A549 (cell line): Measurements from ENCODE around the gene ANK3. TPM values are rescaled to one million over a fixed set of nuclear protein-coding genes. Genes with fewer than 3 reads are reported as not detected.

ENCODE experiments used
- ATAC-seq, 2 experiments: fragments of 200-7000 bp in 1 of 2; fragments of >200 bp in 1 of 2; cut with Nextera tagmentation in 1 of 2; cut with Tn5 transposase in 1 of 2; 3 replicates each; pipeline versions ENCODE4 v1.8.0 to v1.9.1; 2018 to 2020; ENCODE audit warnings: mild to moderate bottlenecking in 1 of 2, moderate library complexity in 1 of 2
- CTCF ChIA-PET: fragments of 300-600 bp; sonication (Branson Sonifier 250); formaldehyde crosslinking; extraction: SDS; loops from one replicate; lab custom pipeline; 2021; ENCODE audit warnings: antibody characterized with exemption, inconsistent platforms; lab: Yijun Ruan, JAX
- POLR2A ChIA-PET: fragments of 350-600 bp; formaldehyde crosslinking; extraction: SDS; loops from one replicate; lab custom pipeline; 2021; ENCODE audit warnings: antibody characterized with exemption, inconsistent platforms; lab: Yijun Ruan, JAX
- DNase-seq, 2 experiments: peaks; one replicate each; pipeline versions ENCODE4 v3.0.0 to v3.0.0-alpha.2; 2011 to 2016; ENCODE audit warnings: low read depth in 1 of 2, low spot score in 1 of 2
- FAIRE-seq: peaks from 2 replicates; lab custom pipeline; 2011; peaks lifted over from hg19 to GRCh38; lab: Jason Lieb, UNC
- H3K27ac ChIP-seq, 2 experiments: fragments of >200 bp; sonication (Bioruptor Twin); formaldehyde crosslinking; 3 replicates each; pipeline ENCODE4 v1.5.1; 2016 to 2017
- H3K4me1 ChIP-seq: fragments of >200 bp; sonication (Bioruptor Twin); formaldehyde crosslinking; 3 replicates; pipeline ENCODE4 v1.6.1; 2016
- H3K4me2 ChIP-seq: fragments of >200 bp; sonication (Bioruptor Twin); formaldehyde crosslinking; 3 replicates; pipeline ENCODE4 v1.6.1; 2016
- H3K4me3 ChIP-seq: fragments of >200 bp; sonication (Bioruptor Twin); formaldehyde crosslinking; 3 replicates; pipeline ENCODE4 v1.5.1; 2016
- H3K9me3 ChIP-seq: fragments of >200 bp; sonication (Bioruptor Twin); formaldehyde crosslinking; 3 replicates; pipeline ENCODE4 v1.6.1; 2016
- EP300 ChIP-seq, 2 experiments: fragments of >200 bp; sonication (Bioruptor Twin); formaldehyde crosslinking; IDR thresholded peaks; 2 replicates in 1 of 2; 3 replicates in 1 of 2; pipeline ENCODE4 v1.6.1; 2016 to 2017
- FOSB ChIP-seq: fragments of 250-450 bp; sonication (Bioruptor Pico); IDR thresholded peaks from 2 replicates; pipeline ENCODE4 v1.5.0; 2020; ENCODE audit warnings: mild to moderate bottlenecking, moderate library complexity
- HEYL ChIP-seq: fragments of 250-450 bp; sonication (Bioruptor Pico); IDR thresholded peaks from 2 replicates; pipeline ENCODE4 v1.8.0; 2021; ENCODE audit warnings: mild to moderate bottlenecking, moderate library complexity
- MAFK ChIP-seq: fragments of 450-650 bp; IDR thresholded peaks from 2 replicates; pipeline ENCODE4 v1.6.1; 2014; ENCODE audit not compliant: partially characterized antibody
- NPAS2 ChIP-seq: fragments of 250-450 bp; sonication (Bioruptor Pico); IDR thresholded peaks from 2 replicates; pipeline ENCODE4 v1.8.0; 2022; ENCODE audit warnings: mild to moderate bottlenecking, moderate library complexity, borderline replicate concordance
- NR3C1 ChIP-seq: fragments of >200 bp; sonication (Bioruptor Twin); formaldehyde crosslinking; IDR thresholded peaks from 3 replicates; pipeline ENCODE4 v1.6.1; 2017
- PHF8 ChIP-seq: fragments of 200-600 bp; sonication (generic); IDR thresholded peaks from 2 replicates; pipeline ENCODE4 v1.6.1; 2016; ENCODE audit warnings: low read depth, mild to moderate bottlenecking, antibody characterized with exemption, moderate library complexity, borderline replicate concordance
- POLR2A ChIP-seq: IDR thresholded peaks from 2 replicates; pipeline ENCODE4 v1.6.1; 2012; ENCODE audit warnings: mild to moderate bottlenecking, low read length
- WGBS: methylation state at CpG from one replicate; pipeline ENCODE4 v1.1.6; 2017; ENCODE audit errors: missing lambda C conversion rate; 5-methylcytosine and 5-hydroxymethylcytosine counted together
- polyA plus RNA-seq, 4 experiments: library from polyadenylated mRNA; depleted of rRNA in 3 of 4; stranded (reverse); fragments of >200 nt; fragmentation: RNase III in 1 of 4; extraction: RNeasy Plus Mini Kit Qiagen cat#74134 plus additional on column Dnase treatment in 1 of 4; gene quantifications; 2 replicates in 3 of 4; 3 replicates in 1 of 4; pipeline ENCODE4 v1.2.3, GENCODE V29; 2011 to 2017
- TF ChIP-seq, protein P1 (sequence below): fragments of 250-450 bp; sonication (Bioruptor Pico); IDR thresholded peaks from 2 replicates; pipeline ENCODE4 v1.5.0; 2020; ENCODE audit warnings: low read depth, mild to moderate bottlenecking, moderate library complexity
- TF ChIP-seq, protein P2 (sequence below): IDR thresholded peaks from 2 replicates; pipeline ENCODE4 v1.6.1; 2012
- TF ChIP-seq, protein P3 (sequence below): fragments of >200 bp; sonication (Bioruptor Twin); formaldehyde crosslinking; IDR thresholded peaks from 2 replicates; pipeline ENCODE4 v1.6.1; 2016
- TF ChIP-seq, protein P4 (sequence below): IDR thresholded peaks from 2 replicates; pipeline ENCODE4 v1.6.1; 2012
- TF ChIP-seq, protein P5 (sequence below): fragments of 200-600 bp; sonication (generic); IDR thresholded peaks from 2 replicates; pipeline ENCODE4 v1.6.1; 2016; ENCODE audit warnings: antibody characterized with exemption, mild to moderate bottlenecking, moderate library complexity
- TF ChIP-seq, protein P6 (sequence below): fragments of >200 bp; sonication (Bioruptor Twin); formaldehyde crosslinking; IDR thresholded peaks from 3 replicates; pipeline ENCODE4 v1.6.1; 2016

Gene ANK3
- polyA plus RNA-seq, 2 of the 4 experiments (the other 2 are of a cell fraction), result 0.56 to 5.4 TPM

DNA sequence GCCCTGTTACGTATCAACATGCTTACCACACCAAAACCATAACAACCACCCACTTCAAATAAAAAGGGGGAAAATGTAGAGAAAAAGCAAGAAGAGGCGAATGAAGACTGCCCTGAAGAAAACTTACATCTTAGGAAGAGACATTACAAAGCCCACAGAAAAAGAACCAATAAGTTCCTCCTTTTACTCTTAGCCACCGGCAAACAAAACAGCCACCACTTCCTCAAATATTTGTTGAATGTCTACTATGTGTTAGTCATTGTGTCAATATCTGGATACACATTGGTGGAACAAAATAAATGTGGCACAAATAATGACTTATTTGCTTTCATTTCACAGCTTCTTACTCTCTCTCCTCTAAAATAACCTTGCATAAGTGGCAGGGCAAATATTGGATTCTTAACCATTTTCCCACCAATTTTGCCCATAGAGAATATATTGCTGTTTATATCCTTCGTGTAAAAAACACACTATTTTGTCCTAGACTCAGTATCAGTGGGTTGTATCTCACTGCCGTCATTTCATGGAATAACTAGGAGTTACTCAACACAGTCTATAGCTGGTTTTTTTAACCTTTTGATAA, 106.8 kb downstream of the ANK3 start (continued):
- TF ChIP-seq, protein P1, sequence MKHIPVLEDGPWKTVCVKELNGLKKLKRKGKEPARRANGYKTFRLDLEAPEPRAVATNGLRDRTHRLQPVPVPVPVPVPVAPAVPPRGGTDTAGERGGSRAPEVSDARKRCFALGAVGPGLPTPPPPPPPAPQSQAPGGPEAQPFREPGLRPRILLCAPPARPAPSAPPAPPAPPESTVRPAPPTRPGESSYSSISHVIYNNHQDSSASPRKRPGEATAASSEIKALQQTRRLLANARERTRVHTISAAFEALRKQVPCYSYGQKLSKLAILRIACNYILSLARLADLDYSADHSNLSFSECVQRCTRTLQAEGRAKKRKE, result no peak
- TF ChIP-seq, protein P2, sequence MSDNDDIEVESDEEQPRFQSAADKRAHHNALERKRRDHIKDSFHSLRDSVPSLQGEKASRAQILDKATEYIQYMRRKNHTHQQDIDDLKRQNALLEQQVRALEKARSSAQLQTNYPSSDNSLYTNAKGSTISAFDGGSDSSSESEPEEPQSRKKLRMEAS, result peak; percentile 45; the same call in 1 of the 2 replicates
- TF ChIP-seq, protein P3, sequence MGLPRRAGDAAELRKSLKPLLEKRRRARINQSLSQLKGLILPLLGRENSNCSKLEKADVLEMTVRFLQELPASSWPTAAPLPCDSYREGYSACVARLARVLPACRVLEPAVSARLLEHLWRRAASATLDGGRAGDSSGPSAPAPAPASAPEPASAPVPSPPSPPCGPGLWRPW, result no peak

DNA sequence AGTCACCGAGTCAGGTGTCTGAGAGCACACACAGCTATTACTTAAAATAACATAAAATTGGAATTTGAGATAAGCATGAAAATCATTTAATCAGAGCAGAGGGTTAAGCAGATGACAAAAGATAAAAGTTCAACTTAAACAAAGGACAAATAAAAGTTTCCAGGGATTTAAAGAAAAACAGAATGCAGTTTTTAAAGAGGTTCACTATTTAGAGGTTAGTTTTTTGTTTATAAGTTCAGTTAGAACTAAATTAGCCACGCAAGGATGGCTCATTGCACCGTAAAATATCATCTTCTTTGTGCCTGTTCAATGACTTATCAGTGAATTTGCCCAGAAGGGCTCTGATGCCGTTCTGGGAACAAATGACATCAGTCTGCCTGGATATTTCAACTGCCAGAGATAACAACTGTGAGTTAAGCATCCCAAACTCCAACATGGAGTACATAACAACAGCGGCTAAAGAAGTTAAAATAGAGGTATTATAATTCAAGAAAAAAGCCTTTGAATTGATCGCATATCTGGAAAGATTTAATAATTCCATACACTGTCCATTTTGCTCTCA, 107.8 kb downstream of the ANK3 start:
- H3K4me2 ChIP-seq, result peak overlapping the region; percentile 81; the same call in 2 of the 3 replicates
- ChIA-PET CTCF (interaction anchor here (1.1 kb wide), 1 partner anchor 152 kb away, joined by 3 read pairs; no protein-coding TSS in a partner anchor), POLR2A (no interaction called here)
- no peak for DNase-seq
- no peak overlapping the region for H3K4me3 ChIP-seq
- peaks cover 34% of the 10 kb centered on the region for H3K4me1 ChIP-seq
- peak overlapping the region in 1 of 2 experiments; percentile 48; a peak in 3 of 6 replicates for H3K27ac ChIP-seq
- FAIRE-seq, result no peak
- TF ChIP-seq HEYL (CRISPR knock-in tag) (no peak), FOSB (no peak)
- WGBS, result 58% methylated on average over 6 of the region's 6 CpGs
- H3K9me3 ChIP-seq, result no peaks in the 10 kb centered on the region
- no peak for ATAC-seq

DNA sequence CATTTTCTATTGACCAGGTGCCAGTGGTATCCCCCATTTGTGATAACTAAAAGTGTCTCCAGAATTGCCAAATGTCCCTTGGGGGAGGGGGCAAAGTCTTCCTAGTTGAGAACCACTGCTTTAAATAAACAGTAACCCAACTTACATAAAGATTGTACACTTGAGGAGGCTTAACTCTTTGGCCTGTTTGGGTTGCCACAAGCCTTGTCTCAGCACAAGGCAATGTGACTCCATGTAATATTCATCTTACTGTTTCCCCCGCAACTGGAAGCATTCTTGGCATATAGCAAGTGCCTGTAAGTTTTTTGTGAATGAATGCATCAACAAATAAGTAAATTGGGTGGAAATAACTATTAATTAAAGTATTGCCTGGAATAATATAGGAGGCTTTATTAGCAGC, 108.3 kb downstream of the ANK3 start:
- no peaks in the 10 kb centered on the region for H3K9me3 ChIP-seq
- peaks cover 34% of the 10 kb centered on the region for H3K4me1 ChIP-seq
- peak overlapping the region; percentile 1; the same call in 1 of the 3 replicates for H3K4me2 ChIP-seq
- DNase-seq, result no peak
- ChIA-PET CTCF (no interaction called here), POLR2A (no interaction called here)
- TF ChIP-seq, protein P4, sequence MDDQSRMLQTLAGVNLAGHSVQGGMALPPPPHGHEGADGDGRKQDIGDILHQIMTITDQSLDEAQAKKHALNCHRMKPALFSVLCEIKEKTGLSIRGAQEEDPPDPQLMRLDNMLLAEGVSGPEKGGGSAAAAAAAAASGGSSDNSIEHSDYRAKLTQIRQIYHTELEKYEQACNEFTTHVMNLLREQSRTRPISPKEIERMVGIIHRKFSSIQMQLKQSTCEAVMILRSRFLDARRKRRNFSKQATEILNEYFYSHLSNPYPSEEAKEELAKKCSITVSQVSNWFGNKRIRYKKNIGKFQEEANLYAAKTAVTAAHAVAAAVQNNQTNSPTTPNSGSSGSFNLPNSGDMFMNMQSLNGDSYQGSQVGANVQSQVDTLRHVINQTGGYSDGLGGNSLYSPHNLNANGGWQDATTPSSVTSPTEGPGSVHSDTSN, result no peak
- TF ChIP-seq, protein P1, result no peak
- TF ChIP-seq EP300 (IDR thresholded peaks at IDR 0.05) (no peak), MAFK (no peak), NPAS2 (CRISPR knock-in tag) (no peak), POLR2A (no peak), PHF8 (no peak), NR3C1 (no peak)
- TF ChIP-seq, protein P3, result no peak
- TF ChIP-seq, protein P5, sequence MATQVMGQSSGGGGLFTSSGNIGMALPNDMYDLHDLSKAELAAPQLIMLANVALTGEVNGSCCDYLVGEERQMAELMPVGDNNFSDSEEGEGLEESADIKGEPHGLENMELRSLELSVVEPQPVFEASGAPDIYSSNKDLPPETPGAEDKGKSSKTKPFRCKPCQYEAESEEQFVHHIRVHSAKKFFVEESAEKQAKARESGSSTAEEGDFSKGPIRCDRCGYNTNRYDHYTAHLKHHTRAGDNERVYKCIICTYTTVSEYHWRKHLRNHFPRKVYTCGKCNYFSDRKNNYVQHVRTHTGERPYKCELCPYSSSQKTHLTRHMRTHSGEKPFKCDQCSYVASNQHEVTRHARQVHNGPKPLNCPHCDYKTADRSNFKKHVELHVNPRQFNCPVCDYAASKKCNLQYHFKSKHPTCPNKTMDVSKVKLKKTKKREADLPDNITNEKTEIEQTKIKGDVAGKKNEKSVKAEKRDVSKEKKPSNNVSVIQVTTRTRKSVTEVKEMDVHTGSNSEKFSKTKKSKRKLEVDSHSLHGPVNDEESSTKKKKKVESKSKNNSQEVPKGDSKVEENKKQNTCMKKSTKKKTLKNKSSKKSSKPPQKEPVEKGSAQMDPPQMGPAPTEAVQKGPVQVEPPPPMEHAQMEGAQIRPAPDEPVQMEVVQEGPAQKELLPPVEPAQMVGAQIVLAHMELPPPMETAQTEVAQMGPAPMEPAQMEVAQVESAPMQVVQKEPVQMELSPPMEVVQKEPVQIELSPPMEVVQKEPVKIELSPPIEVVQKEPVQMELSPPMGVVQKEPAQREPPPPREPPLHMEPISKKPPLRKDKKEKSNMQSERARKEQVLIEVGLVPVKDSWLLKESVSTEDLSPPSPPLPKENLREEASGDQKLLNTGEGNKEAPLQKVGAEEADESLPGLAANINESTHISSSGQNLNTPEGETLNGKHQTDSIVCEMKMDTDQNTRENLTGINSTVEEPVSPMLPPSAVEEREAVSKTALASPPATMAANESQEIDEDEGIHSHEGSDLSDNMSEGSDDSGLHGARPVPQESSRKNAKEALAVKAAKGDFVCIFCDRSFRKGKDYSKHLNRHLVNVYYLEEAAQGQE, result no peak
- TF ChIP-seq, protein P2, result no peak
- TF ChIP-seq, protein P6, sequence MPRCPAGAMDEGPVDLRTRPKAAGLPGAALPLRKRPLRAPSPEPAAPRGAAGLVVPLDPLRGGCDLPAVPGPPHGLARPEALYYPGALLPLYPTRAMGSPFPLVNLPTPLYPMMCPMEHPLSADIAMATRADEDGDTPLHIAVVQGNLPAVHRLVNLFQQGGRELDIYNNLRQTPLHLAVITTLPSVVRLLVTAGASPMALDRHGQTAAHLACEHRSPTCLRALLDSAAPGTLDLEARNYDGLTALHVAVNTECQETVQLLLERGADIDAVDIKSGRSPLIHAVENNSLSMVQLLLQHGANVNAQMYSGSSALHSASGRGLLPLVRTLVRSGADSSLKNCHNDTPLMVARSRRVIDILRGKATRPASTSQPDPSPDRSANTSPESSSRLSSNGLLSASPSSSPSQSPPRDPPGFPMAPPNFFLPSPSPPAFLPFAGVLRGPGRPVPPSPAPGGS, result no peak
- no peak for ATAC-seq
- no peak for FAIRE-seq
- 90% methylated on average over 1 of the region's 1 CpG for WGBS
- H3K27ac ChIP-seq, result peak overlapping the region in 1 of 2 experiments; percentile 48; a peak in 1 of 6 replicates
- no peak overlapping the region for H3K4me3 ChIP-seq
